ENCODE results near the gene ARHGEF25. TPM values are rescaled to one million over a fixed set of nuclear protein-coding genes. Genes with fewer than 3 reads are reported as not detected.
"Not testable (repeated sequence)": the region's sequence is repeated elsewhere in the genome, so short reads cannot be mapped to it uniquely, and the experiment has no call there.

ARHGEF25 gene
- total RNA-seq, 1 donor, result 48.4 TPM

DNA sequence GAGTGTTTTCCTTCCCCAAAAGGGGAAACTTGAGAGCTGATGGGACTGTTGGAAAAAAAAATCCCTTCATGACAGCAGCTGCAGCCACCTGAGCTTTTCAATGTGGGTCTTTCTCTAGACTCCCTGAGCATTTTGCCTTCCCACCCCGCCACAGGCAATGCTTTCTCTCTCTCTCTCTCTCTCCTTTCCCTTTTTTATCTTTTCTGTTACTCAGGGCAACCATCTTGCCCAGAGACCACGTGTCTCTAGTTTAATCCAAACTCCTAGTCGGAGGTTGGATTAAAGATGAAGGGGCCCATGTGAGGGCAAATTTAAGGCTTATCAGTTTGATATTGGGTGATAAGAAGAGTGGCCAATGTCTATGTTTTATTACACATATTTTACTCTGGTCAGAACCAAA is 47.7 kb downstream of the ARHGEF25 start:
- no peak overlapping the region for H3K4me3 ChIP-seq (ENCODE audit: low read depth, low read length)
- TF ChIP-seq, protein P1, sequence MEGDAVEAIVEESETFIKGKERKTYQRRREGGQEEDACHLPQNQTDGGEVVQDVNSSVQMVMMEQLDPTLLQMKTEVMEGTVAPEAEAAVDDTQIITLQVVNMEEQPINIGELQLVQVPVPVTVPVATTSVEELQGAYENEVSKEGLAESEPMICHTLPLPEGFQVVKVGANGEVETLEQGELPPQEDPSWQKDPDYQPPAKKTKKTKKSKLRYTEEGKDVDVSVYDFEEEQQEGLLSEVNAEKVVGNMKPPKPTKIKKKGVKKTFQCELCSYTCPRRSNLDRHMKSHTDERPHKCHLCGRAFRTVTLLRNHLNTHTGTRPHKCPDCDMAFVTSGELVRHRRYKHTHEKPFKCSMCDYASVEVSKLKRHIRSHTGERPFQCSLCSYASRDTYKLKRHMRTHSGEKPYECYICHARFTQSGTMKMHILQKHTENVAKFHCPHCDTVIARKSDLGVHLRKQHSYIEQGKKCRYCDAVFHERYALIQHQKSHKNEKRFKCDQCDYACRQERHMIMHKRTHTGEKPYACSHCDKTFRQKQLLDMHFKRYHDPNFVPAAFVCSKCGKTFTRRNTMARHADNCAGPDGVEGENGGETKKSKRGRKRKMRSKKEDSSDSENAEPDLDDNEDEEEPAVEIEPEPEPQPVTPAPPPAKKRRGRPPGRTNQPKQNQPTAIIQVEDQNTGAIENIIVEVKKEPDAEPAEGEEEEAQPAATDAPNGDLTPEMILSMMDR (IDR thresholded peaks at IDR 0.05; ENCODE audit: insufficient read depth, low read depth, low read length), result no peak
- no peak for DNase-seq (ENCODE audit: low read depth)

DNA sequence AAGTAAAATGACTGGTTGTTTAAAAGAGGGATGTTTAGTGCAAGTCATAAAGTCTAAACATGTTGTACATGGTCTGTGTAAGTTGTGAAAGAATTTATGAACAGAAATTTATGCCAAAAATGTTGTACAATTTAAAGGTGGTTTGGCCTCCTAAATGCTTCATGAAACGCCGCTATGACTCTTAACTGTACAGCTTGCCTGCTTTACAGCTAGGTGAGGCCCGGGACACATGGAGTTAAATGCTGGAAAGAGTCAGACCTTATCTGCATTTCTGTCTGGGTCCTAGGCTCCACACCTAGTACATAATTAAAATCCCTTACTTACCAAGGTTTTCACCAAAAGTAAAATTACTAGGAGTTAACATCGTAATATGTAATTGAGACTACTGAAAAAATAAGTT is 50.1 kb downstream of the ARHGEF25 start:
- H3K4me3 ChIP-seq (ENCODE audit: low read depth, low read length), result no peak overlapping the region
- DNase-seq (ENCODE audit: low read depth), result no peak
- TF ChIP-seq, protein P1 (IDR thresholded peaks at IDR 0.05; ENCODE audit: insufficient read depth, low read depth, low read length), result no peak

DNA sequence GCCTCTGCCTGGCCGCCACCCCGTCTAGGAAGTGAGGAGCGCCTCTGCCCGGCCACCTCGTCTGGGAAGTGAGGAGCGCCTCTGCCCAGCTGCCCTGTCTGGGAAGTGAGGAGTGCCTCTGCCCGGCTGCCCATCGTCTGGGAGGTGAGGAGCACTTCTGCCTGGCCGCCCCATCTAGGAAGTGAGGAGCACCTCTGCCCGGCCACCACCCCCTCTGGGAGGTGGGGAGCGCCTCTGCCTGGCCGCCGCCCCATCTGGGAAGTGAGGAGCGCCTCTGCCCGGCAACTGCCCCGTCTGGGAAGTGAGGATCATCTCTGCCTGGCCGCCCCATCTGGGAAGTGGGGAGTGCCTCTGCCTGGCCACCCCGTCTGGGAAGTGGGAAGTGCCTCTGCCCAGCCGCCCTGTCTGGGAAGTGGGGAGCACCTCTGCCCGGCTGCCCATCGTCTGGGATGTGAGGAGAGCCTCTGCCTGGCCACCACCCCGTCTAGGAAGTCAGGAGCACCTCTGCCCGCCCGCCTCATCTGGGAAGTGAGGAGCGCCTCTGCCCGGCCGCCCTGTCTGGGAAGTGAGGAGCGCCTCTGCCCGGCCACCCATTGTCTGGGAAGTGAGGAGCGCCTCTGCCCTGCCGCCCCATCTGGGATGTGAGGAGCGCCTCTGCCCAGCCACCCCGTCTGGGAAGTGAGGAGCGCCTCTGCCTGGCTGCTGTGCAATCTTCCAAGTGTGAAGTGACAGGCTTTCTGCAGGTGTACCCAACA is 54.0 kb downstream of the ARHGEF25 start:
- not testable (repeated sequence) for H3K4me3 ChIP-seq (ENCODE audit: low read depth, low read length); DNase-seq (ENCODE audit: low read depth)

Other genes with a start within 250 kb of the ARHGEF25 start
- gene R3HDM2, start 180.4 kb upstream of the ARHGEF25 start, total RNA-seq, result 16.8 and 19.0 TPM in 2 replicates
- under 0.01 TPM in 1 of 2 replicates, not detected in the other for gene INHBC, start 176.7 kb upstream of the ARHGEF25 start, total RNA-seq
- 1.7 and 4.5 TPM in 2 replicates for gene INHBE, start 156.1 kb upstream of the ARHGEF25 start, total RNA-seq
- 0.86 and 1.9 TPM in 2 replicates for gene GLI1, start 151.7 kb upstream of the ARHGEF25 start, total RNA-seq
- under 0.01 TPM in 2 replicates for gene ARHGAP9, start 131.6 kb upstream of the ARHGEF25 start, total RNA-seq
- 158 and 244 TPM in 2 replicates for gene MARS1, start 123.4 kb upstream of the ARHGEF25 start, total RNA-seq
- gene DDIT3, start 90.9 kb upstream of the ARHGEF25 start, total RNA-seq, result 18.1 and 56.7 TPM in 2 replicates
- 4.8 and 6.9 TPM in 2 replicates for gene MBD6, start 88.6 kb upstream of the ARHGEF25 start, total RNA-seq
- 111 and 120 TPM in 2 replicates for gene DCTN2, start 64.2 kb upstream of the ARHGEF25 start, total RNA-seq
- 0.86 and 1.3 TPM in 2 replicates for gene KIF5A, start 61.4 kb upstream of the ARHGEF25 start, total RNA-seq
- gene PIP4K2C, start 20.2 kb upstream of the ARHGEF25 start, total RNA-seq, result 21.3 and 33.2 TPM in 2 replicates
- 19.0 and 22.9 TPM in 2 replicates for gene DTX3, start 6.6 kb upstream of the ARHGEF25 start, total RNA-seq
- 3.0 and 5.2 TPM in 2 replicates for gene B4GALNT1, start 21.8 kb downstream of the ARHGEF25 start, total RNA-seq
- gene OS9, start 82.7 kb downstream of the ARHGEF25 start, total RNA-seq, result 95.3 and 98.0 TPM in 2 replicates
- 0.32 and 0.43 TPM in 2 replicates for gene AGAP2, start 127.3 kb downstream of the ARHGEF25 start, total RNA-seq
- 39.9 and 62.2 TPM in 2 replicates for gene TSPAN31, start 133.6 kb downstream of the ARHGEF25 start, total RNA-seq
- 226 and 299 TPM in 2 replicates for gene CDK4, start 140.9 kb downstream of the ARHGEF25 start, total RNA-seq
- gene MARCHF9, start 143.7 kb downstream of the ARHGEF25 start, total RNA-seq, result 2.6 and 3.5 TPM in 2 replicates
- 0.97 and 3.0 TPM in 2 replicates for gene CYP27B1, start 155.6 kb downstream of the ARHGEF25 start, total RNA-seq
- gene METTL1, start 160.7 kb downstream of the ARHGEF25 start, total RNA-seq, result 5.2 and 7.4 TPM in 2 replicates
- gene EEF1AKMT3, start 161.2 kb downstream of the ARHGEF25 start, total RNA-seq, result 6.9 and 8.1 TPM in 2 replicates
- 19.0 and 25.5 TPM in 2 replicates for gene TSFM, start 171.4 kb downstream of the ARHGEF25 start, total RNA-seq
- 2.9 and 4.3 TPM in 2 replicates for gene AVIL, start 207.3 kb downstream of the ARHGEF25 start, total RNA-seq
- gene CTDSP2, start 235.3 kb downstream of the ARHGEF25 start, total RNA-seq, result 64.8 and 76.0 TPM in 2 replicates

Data from fibroblast of villous mesenchyme (primary cell).